Fibroblast of the aortic adventitia (primary cell): ENCODE data around the gene DCHS1. TPM values are rescaled to one million over a fixed set of nuclear protein-coding genes. Genes with fewer than 3 reads are reported as not detected.

Experiments used
- DNase-seq: peaks from one replicate; pipeline ENCODE4 v3.0.0-alpha.2; 2010; ENCODE audit warnings: low read depth
- H3K4me3 ChIP-seq: 2 replicates; pipeline ENCODE4 v1.5.1; 2011; ENCODE audit warnings: low read depth, mild to moderate bottlenecking, control low read depth, low read length, moderate library complexity
- total RNA-seq: library from RNA; depleted of rRNA; stranded (reverse); fragments of >200 nt; gene quantifications from 2 replicates; pipeline ENCODE4 v1.2.3, GENCODE V29; 2012; ENCODE audit warnings: low replicate concordance
- TF ChIP-seq, protein P1 (sequence below): IDR thresholded peaks from 2 replicates; pipeline ENCODE4 v1.5.1; 2011; ENCODE audit warnings: mild to moderate bottlenecking, low read length, control low read depth, inconsistent platforms; ENCODE audit not compliant: insufficient read depth

Gene DCHS1
- total RNA-seq, 1 donor = 19.0 TPM

DNA sequence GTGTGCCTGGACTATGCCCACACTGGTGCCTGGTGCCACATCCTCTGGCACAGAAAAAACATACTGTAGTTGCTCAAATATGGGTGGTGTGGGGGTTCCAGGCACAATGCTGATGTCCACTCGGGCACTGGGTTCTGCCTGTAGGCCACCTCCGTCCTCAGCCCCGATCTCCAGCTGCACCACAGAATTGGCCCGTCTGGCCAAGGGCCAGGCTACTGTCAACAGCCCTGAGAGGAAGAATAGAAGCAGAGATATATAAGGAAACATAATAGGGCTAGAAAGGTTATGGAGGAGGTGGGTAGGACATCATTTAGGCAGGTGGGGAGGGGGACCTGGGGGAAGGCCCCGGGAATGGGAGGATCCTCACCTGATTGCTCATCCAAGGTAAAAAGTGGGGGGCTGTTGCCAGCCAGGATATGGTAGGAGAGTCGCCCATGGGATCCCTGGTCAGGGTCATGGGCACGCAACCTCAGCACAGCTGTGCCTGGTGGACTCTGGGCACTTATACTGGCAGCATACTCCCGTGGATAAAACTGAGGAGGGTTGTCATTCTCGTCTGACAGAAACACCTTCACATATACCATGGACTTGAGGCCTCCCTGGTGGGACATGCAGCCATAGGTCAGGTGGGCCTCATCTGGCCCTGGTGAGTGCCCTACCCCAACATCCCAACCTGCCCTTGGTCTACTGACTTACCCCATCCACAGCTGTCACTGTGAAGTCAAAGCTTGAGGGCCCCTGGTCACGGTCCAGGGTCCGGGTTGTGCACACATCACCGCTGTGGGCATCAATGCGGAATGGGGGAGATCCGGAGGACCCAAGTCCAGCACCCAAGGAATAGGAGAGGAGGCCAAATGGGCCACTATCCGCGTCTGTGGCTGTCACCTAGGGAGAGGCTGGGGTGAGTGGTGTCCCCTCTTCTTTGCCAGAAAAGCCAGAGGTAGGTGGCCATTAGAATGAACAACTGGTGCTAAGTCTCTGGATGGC lies 21.9 kb downstream of the DCHS1 start:
- TF ChIP-seq, protein P1, sequence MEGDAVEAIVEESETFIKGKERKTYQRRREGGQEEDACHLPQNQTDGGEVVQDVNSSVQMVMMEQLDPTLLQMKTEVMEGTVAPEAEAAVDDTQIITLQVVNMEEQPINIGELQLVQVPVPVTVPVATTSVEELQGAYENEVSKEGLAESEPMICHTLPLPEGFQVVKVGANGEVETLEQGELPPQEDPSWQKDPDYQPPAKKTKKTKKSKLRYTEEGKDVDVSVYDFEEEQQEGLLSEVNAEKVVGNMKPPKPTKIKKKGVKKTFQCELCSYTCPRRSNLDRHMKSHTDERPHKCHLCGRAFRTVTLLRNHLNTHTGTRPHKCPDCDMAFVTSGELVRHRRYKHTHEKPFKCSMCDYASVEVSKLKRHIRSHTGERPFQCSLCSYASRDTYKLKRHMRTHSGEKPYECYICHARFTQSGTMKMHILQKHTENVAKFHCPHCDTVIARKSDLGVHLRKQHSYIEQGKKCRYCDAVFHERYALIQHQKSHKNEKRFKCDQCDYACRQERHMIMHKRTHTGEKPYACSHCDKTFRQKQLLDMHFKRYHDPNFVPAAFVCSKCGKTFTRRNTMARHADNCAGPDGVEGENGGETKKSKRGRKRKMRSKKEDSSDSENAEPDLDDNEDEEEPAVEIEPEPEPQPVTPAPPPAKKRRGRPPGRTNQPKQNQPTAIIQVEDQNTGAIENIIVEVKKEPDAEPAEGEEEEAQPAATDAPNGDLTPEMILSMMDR = no peak
- H3K4me3 ChIP-seq = no peak overlapping the region
- no peak for DNase-seq

DNA sequence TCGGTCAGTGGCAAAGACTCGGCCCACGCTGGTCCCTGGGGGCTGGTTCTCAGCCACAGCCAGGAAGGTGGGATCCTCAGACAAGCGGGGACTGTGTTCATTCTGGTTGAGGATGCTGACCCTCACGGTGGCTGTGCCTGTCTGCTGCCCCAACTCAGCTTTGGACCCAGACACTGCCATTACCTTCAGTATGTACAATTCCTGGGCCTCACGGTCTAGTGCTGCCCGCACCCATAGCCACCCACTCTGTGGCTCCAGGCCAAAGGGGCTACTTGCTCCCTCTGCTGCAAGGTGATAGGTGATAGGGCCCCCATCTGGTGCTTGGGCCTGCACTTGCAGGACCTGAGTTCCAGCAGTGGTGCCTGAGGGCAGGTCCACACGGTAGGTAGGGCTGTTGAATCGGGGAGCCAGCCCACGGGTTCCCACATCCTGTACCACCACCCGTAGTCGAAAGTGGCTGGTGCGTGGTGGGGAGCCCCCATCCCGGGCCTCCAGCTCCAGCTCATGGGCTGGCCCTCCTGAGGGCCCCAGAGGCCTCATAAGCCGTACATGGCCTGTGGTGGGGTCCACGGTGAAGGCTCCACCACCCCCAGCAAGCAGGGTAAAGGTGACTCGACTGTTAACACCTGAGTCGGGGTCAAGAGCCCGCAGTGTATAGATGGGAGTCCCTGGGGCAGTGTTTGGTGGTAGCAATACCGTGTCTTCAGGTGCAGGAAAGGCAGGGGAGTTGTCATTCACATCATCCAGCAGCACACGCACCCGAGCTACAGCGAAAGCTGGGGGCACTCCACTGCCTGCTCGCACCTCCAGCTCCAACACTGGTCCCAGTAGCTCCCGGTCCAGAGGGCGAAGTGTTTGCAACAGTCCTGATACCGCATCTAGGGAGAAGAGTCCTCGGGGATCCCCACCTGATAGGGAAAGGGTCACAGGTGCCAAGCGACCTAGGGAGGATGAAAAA lies 23.2 kb downstream of the DCHS1 start:
- H3K4me3 ChIP-seq = no peak overlapping the region
- DNase-seq = no peak
- TF ChIP-seq, protein P1 = no peak

DNA sequence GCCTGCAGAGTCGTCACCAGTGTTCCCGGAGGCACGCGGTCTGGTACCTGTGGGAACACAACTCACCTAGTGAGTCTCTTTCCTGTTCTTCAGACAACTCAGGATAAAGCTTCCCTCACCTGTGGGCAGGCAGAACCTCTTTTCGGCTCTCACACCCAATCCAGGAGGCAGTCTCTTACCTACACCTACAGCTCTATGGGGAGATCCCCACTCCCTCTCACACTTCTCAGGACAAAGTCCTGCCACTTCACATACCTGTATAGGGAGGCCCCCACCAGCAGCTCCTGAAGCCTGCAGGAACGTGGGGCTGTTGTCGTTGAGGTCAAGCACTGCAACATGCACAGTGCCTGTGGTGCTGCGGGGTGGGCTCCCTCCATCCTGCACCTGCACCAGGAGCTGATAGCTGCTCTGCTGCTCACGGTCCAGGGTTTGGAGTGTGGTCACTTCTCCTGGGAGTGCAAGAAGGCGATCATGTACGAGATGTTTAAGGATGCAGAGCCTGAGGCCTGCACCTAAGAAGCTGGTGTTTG lies 24.2 kb downstream of the DCHS1 start:
- TF ChIP-seq, protein P1 = no peak

DNA sequence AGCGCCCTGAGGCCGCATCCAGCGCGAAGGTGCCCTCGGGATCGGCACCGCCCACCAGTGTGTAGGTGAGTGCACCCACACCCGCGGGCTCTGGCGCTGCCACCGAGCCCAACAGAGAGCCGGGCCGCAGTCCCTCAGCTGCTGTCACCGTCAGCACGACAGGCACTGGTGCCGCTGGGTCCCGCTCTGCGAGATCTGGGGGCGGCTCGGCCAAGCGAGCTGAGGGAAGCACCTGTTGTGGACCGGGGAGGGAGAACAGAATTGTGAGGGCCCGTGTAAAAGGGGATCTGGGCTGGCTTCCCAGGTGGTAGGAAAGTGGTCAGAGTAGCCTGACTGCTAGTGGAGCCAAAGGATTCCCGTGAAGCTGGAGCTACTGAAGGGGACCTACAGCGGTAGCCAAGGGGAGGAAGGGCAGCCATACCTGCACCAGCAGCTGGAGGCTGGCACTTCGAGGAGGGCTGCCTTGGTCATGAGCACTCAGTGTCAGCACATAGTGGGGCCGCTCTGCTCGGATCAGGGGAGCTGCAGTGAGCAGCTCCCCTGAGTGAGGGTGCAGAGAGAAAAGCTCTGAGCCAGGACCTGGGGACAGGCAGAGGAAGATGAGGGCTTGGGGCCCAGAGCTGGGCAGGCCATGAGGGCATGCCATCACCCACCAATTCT lies 24.8 kb downstream of the DCHS1 start:
- no peak for DNase-seq
- TF ChIP-seq, protein P1 = no peak
- H3K4me3 ChIP-seq = no peak overlapping the region

More for the DNA sequence above, 24.2 kb downstream of the DCHS1 start:
- DNase-seq = no peak
- H3K4me3 ChIP-seq = no peak overlapping the region

DNA sequence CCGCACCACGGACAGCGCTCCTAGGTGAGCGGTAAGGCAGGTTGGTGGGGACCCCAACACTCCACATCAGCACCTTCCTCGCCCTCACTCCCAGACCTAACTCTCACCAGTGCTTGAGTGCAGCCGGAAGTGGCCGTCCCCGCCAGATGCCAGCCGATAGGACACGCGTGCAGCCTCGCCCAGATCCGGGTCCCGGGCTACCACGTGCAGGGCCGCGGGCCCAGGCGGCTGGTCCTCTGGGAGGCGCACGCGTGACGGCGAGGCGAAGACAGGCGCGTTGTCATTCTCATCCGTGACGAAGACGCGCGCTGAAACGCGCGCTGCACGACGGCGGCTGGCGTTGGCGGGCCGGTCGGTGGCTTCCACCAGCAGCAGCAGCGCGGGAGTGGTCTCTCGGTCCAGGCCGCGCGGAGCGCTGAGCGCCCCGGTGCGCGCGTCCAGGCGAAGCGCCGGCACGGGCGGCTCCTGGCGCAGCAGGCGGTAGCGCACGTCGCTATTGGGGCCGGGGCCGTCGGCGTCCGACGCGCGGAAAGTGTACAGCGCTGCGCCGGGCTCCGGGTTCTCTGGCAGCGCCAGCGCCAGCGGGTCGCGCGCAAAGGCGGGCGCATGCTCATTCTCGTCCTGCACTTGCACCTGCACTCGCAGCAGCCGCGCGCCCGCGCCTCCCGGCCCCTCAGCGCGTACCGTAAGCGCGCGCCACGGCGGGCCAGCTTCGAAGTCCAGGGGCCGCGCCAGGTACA lies 25.5 kb downstream of the DCHS1 start:
- TF ChIP-seq, protein P1 = no peak
- H3K4me3 ChIP-seq = no peak overlapping the region
- DNase-seq = no peak
